ENCODE measurements around the gene CPB1. TPM values are rescaled to one million over a fixed set of nuclear protein-coding genes. Genes with fewer than 3 reads are reported as not detected.

CPB1 gene
- total RNA-seq, 4 donors from 2014 or later = 1.1 TPM; not detected in 3

DNA sequence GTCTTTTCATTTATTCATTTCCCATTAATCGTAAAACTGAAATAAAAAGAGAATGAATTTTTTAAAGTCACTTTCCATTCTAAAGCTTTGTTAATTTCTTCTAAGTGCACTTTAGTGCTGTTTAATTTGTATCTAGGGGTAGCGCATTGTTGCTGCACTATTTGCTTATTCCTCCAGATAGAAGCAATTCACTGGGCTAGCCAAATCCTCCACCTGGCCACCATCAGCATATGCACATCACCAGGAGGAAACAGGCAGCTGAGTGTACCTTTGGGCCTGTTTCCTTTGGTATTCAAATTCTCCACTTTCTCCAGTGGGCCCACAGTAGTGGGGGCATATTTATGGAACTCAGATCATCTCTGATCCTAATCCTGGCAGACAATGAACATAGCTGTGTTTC is 29.8 kb upstream of the CPB1 start:
- DNase-seq = no peak
- Histone ChIP-seq H3K4me1 (no peaks in the 10 kb centered on the region), H3K36me3 (no peaks in the 10 kb centered on the region), H3K27me3 (no peaks in the 10 kb centered on the region), H3K9me3 (no peaks in the 10 kb centered on the region), H3K27ac (no peak overlapping the region), H3K4me3 (replicated peaks in 1 of 3) (no peak overlapping the region)
- WGBS, 2 donors = 91 to 92% methylated on average over 2 of the region's 2 CpGs
- TF ChIP-seq POLR2A (IDR thresholded peaks at IDR 0.05) = no peak
- TF ChIP-seq, protein P1, sequence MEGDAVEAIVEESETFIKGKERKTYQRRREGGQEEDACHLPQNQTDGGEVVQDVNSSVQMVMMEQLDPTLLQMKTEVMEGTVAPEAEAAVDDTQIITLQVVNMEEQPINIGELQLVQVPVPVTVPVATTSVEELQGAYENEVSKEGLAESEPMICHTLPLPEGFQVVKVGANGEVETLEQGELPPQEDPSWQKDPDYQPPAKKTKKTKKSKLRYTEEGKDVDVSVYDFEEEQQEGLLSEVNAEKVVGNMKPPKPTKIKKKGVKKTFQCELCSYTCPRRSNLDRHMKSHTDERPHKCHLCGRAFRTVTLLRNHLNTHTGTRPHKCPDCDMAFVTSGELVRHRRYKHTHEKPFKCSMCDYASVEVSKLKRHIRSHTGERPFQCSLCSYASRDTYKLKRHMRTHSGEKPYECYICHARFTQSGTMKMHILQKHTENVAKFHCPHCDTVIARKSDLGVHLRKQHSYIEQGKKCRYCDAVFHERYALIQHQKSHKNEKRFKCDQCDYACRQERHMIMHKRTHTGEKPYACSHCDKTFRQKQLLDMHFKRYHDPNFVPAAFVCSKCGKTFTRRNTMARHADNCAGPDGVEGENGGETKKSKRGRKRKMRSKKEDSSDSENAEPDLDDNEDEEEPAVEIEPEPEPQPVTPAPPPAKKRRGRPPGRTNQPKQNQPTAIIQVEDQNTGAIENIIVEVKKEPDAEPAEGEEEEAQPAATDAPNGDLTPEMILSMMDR (IDR thresholded peaks at IDR 0.05) = no peak
- intact Hi-C loops (cut with DNase I) = no loop called here

DNA sequence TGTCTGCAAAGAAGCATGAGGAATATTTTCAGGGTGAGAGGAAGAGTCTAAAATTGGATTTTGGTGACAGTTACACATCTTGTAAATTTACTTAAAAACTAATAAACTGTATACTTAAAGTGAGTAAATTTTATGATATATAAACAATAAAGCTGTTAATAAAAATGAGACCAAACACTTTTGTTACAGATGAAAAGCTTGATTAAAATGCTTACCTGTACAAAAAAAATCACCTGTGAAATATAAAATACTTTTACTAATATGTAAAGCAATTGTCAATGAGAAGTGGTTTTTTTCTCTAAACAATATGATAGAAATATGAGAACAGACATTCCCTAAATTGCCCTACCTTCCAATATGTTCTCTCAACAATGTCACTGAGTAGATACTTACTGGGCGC is 27.2 kb upstream of the CPB1 start:
- no peak for DNase-seq
- Histone ChIP-seq H3K36me3 (no peaks in the 10 kb centered on the region), H3K4me3 (replicated peaks in 1 of 3) (no peak overlapping the region), H3K4me1 (no peaks in the 10 kb centered on the region), H3K27me3 (no peaks in the 10 kb centered on the region), H3K27ac (no peak overlapping the region), H3K9me3 (no peaks in the 10 kb centered on the region)
- TF ChIP-seq, protein P1 (IDR thresholded peaks at IDR 0.05) = no peak
- TF ChIP-seq POLR2A (IDR thresholded peaks at IDR 0.05) = no peak
- 88 to 97% methylated on average over 1 of the region's 1 CpG for whole genome bisulfite sequencing, 2 donors
- intact Hi-C loops (cut with DNase I) = no loop called here

DNA sequence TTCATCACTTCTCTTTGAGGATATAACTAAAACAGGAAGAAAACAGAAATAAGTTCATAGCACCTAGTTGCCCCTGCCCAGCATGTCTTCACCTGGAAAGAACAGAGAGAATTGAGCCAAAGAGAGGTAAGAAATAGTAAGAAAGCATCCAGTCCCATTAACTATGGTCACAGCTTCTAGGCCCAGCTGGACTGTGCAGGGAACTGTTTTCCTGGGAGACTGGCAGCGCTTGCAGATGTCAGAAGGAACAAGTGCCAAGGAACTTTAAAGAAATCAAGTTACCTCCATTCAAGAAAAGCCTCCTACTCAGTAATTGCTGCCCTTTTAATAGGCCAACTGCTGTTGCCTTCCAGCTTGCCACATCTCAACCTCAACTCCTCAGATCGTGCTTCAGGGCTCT is 17.8 kb upstream of the CPB1 start:
- no peak for TF ChIP-seq POLR2A (IDR thresholded peaks at IDR 0.05)
- TF ChIP-seq, protein P1 (IDR thresholded peaks at IDR 0.05) = no peak
- Histone ChIP-seq H3K4me1 (no peaks in the 10 kb centered on the region), H3K27ac (no peak overlapping the region)

DNA sequence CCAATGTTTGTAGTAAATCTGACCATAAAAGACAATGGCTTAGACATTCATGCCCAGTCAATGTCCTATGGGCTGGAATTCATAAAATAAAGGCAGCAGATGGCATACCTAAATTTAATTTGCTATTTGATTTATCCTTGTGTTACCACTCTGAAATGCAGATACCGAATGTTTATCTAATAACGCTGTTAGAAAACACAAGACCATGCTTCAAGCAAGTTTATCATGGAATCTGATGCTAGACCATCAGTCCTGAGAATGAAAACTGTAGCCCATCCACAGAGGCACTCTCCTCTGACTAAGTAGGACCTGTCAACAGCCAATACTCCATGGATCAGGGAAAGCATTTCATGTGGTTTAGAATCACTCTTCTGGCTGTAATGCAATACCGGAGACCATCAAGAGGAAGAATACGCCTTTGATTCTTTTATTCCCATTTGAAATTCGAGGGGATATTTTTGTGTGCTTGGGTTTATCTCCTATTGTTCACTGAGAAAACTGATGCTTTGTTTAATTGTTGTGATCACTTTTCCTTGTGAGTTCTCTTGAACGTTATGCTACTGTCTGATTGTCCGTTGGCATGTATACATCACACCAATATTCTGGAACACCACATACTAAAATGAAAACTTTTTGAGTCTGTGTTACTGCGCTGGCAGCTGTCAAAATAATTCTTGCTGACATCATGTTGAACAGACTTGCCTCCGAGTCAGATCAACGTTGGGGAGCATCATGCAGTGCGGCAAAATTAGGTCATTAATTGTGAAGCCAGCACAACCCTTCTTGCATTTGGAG is 12.1 kb upstream of the CPB1 start:
- H3K27me3 ChIP-seq = no peaks in the 10 kb centered on the region
- 81 to 83% methylated on average over 11 of the region's 11 CpGs for whole genome bisulfite sequencing, 2 donors
- intact Hi-C loops (cut with DNase I) = no loop called here
- no peaks in the 10 kb centered on the region for H3K36me3 ChIP-seq
- TF ChIP-seq, protein P1 (IDR thresholded peaks at IDR 0.05) = no peak
- TF ChIP-seq POLR2A (IDR thresholded peaks at IDR 0.05) = no peak
- no peak for DNase-seq
- H3K4me3 ChIP-seq (replicated peaks in 1 of 3) = no peak overlapping the region
- no peaks in the 10 kb centered on the region for H3K9me3 ChIP-seq
- no peaks in the 10 kb centered on the region for H3K4me1 ChIP-seq
- H3K27ac ChIP-seq = no peak overlapping the region

More for the DNA sequence above, 17.8 kb upstream of the CPB1 start:
- intact Hi-C loops (cut with DNase I) = no loop called here
- H3K36me3 ChIP-seq = no peaks in the 10 kb centered on the region
- H3K9me3 ChIP-seq = no peaks in the 10 kb centered on the region
- H3K4me3 ChIP-seq (replicated peaks in 1 of 3) = no peak overlapping the region
- 74 to 77% methylated on average over 2 of the region's 2 CpGs for WGBS, 2 donors
- DNase-seq = no peak
- no peaks in the 10 kb centered on the region for H3K27me3 ChIP-seq

GRCh38 chr3:148816427-148816826 is 11.2 kb upstream of the CPB1 start:
- TF ChIP-seq, protein P1 (IDR thresholded peaks at IDR 0.05) = no peak
- TF ChIP-seq POLR2A (IDR thresholded peaks at IDR 0.05) = no peak
- H3K4me1 ChIP-seq = no peaks in the 10 kb centered on the region
- H3K36me3 ChIP-seq = no peaks in the 10 kb centered on the region
- no peak for DNase-seq
- intact Hi-C loops (cut with DNase I) = no loop called here
- WGBS, 2 donors = 82 to 92% methylated on average over 2 of the region's 2 CpGs
- H3K27ac ChIP-seq = no peak overlapping the region
- H3K4me3 ChIP-seq (replicated peaks in 1 of 3) = no peak overlapping the region
- no peaks in the 10 kb centered on the region for H3K9me3 ChIP-seq
- H3K27me3 ChIP-seq = no peaks in the 10 kb centered on the region
